GM12864 (cell line): ENCODE results near the gene CD28.
"Not testable (repeated sequence)": the region's sequence is repeated elsewhere in the genome, so short reads cannot be mapped to it uniquely, and the experiment has no call there.

Experiments
- DNase-seq: peaks from one replicate; pipeline ENCODE4 v3.0.0-alpha.2; 2011; ENCODE audit warnings: low read depth
- H3K4me3 ChIP-seq: 2 replicates; pipeline ENCODE4 v1.5.1; 2011; ENCODE audit warnings: mild to moderate bottlenecking, low read depth, low read length, control low read depth
- TF ChIP-seq, protein P1 (sequence below): IDR thresholded peaks from 2 replicates; pipeline ENCODE4 v1.5.1; 2011; ENCODE audit warnings: low read depth, mild to moderate bottlenecking, moderate library complexity, low read length, control low read depth, inconsistent platforms; ENCODE audit errors: missing control alignments

Gene CD28

DNA sequence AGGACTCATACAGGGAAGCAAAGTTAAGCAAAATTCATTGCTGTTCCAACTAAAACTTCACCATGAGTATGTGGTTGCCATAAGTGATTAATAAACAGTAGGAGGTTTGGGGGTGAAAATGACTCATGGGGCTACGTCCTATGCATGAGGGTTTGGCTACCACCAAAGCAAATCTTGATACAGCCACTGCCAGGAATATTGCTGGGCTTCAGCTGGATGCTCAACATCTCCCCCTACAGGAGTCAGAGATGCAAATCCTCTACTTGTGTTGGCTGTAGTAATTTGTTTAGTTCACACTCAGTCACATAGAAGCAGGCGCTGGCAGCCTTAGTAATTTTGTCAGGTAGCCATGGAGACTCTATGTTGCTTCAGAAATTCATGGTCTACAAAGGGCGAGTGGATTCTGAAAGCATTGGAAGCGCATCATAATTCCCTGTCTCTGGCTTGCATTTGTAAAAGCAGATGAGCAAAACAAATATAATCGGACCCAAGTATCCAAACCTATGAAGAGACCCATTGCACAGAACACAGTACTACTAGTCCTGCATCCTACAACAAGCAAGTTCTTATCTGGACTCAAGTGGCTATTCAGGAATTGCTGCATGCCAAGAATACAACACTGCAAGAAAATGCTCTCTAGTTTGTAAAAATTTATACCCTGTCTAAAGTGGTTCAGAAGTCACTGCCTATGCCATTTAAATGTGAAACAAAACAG lies 76.0 kb downstream of the CD28 start:
- TF ChIP-seq, protein P1, sequence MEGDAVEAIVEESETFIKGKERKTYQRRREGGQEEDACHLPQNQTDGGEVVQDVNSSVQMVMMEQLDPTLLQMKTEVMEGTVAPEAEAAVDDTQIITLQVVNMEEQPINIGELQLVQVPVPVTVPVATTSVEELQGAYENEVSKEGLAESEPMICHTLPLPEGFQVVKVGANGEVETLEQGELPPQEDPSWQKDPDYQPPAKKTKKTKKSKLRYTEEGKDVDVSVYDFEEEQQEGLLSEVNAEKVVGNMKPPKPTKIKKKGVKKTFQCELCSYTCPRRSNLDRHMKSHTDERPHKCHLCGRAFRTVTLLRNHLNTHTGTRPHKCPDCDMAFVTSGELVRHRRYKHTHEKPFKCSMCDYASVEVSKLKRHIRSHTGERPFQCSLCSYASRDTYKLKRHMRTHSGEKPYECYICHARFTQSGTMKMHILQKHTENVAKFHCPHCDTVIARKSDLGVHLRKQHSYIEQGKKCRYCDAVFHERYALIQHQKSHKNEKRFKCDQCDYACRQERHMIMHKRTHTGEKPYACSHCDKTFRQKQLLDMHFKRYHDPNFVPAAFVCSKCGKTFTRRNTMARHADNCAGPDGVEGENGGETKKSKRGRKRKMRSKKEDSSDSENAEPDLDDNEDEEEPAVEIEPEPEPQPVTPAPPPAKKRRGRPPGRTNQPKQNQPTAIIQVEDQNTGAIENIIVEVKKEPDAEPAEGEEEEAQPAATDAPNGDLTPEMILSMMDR, result peak; percentile 85
- DNase-seq, result peak; percentile 29
- no peak overlapping the region for H3K4me3 ChIP-seq

DNA sequence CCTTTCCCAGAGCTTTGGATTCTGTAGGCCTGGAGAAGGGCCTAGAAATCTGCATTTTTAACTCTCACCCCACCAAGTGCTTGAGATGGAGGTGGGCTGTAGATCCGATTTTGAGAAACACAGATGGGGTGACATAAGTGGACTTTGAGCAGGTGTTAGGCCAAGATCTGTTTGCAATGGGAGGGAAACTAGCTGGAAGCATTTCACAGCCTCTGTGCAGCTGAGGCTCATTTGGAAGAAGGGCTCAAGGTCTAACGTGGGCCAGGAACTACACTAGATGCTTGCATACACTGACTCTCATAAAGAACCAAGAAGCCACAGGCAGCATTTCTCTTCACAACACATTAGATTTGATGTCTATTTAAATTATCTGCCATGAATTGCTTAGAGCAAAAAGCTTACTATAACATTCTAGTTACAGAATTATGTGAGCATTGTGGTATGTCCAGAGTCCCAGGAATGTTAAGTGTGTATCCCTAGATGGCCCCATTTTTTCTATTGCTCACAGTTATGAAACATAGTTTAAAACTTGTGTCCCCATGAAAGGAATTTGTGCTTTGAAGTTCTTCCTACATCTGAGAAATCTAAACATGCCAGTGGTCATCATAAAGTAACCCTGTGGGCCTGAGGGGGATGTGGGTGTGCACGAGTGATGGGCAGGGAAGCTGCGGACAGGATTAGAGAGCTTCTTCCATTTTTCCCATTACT lies 77.2 kb downstream of the CD28 start:
- no peak overlapping the region for H3K4me3 ChIP-seq
- TF ChIP-seq, protein P1, result no peak
- DNase-seq, result no peak

DNA sequence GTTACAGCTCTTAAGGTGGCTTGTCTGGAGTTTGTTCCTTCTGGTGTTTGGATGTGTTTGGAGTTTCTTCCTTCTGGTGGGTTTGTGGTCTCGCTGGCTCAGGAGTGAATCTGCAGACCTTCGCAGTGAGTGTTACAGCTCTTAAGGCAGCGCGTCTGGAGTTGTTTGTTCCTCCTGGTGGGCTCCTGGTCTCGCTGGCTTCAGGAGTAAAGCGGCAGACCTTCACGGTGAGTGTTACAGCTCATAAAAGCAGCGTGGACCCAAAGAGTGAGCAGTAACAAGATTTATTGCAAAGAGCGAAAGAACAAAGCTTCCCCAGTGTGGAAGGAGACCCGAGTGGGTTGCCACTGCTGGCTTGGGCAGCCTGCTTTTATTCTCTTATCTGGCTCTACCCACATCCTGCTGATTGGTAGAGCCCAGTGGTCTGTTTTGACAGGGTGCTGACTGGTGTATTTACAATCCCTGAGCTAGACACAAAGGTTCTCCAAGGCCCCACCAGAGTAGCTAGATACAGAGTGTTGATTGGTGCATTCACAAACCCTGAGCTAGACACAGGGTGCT lies 78.4 kb downstream of the CD28 start:
- not testable (repeated sequence) for DNase-seq, H3K4me3 ChIP-seq

DNA sequence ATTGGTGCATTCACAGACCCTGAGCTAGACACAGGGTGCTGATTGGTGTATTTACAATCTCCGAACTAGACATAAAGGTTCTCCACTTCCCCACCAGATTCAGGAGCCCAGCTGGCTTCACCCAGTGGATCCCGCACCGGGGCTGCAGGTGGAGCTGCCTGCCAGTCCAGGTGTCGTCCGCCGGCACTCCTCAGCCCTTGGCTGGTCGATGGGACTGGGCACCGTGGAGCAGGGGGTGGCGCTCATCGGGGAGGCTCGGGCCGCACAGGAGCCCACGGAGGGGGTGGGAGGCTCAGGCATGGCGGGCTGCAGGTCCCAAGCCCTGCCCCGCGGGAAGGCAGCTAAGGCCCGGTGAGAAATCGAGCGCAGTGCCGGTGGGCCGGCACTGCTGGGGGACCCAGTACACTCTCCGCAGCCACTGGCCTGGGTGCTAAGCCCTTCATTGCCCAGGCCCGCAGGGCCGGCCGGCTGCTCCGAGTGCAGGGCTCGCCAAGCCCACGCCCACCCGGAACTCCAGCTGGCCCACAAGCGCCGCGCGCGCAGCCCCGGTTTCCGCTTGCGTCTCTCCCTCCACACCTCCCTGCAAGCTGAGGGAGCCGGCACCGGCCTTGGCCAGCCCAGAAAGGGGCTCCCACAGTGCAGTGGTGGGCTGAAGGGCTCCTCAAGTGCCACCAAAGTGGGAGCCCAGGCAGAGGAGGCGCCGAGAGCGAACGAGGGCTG lies 79.1 kb downstream of the CD28 start:
- not testable (repeated sequence) for H3K4me3 ChIP-seq, DNase-seq

DNA sequence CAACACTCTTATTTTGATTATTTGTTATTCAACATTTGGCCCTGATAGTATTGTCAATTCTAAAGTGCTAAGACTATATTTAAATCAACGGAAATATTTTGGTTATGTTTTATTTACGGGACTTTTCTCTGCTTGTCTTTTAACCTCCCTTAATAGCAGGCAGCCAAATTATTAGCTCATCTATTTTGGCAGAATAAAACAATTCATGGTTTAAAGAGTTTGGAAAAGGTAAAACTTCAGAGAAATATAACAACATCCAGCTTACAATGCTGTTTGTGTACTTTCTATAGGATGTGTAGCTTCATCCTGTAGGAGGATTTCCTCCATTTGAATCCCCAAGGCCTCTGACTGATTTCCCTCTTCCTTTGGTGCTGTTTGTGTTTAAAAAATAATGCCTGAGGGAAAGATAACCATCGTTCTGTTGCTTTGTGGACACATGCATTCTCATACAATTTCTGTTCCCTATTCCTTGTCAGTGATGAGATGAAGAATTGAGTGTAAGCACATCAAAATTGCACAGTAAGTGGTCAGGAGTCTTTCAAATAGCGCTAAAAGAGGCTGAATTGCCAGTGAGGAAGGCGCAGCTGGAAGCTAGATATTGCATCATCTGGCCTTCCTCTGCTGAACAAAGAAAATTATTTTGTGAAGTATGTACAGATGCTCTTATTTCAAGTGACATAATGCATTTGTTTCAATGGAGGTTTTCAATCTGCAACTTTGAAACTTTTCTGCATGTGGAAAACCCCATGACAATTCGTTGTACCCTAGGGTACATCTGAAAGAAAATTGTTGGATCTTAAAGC lies 80.3 kb downstream of the CD28 start:
- TF ChIP-seq, protein P1, result no peak
- H3K4me3 ChIP-seq, result no peak overlapping the region
- DNase-seq, result no peak

DNA sequence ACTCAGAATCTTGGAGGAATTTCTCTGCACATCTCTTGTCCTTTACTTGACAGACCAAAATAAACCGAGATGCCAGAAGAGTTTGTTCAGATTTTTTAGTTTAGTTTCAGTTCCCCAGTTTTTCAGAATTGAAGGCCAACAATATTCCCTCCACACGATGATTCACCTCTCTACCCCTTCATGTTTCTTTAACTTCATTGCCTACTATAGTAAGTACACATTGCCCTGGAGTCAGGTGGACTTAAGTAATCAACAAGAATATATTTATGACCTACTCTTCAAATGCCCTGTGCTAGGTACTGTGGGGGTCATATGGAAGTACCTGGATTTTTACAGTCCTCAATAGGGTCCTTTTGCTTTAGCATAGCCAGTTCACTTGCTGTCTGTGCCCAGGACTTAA lies 81.5 kb downstream of the CD28 start:
- TF ChIP-seq, protein P1, result no peak
- H3K4me3 ChIP-seq, result no peak overlapping the region
- DNase-seq, result no peak
